SK-N-SH (cell line): ENCODE measurements around the gene CSH2. TPM values are rescaled to one million over a fixed set of nuclear protein-coding genes. Genes with fewer than 3 reads are reported as not detected.

Source experiments
- CTCF ChIA-PET: fragments of 300-600, 350-600 bp; formaldehyde crosslinking; extraction: SDS; loops from one replicate; lab custom pipeline; 2021; lab: Yijun Ruan, JAX
- POLR2A ChIA-PET: fragments of 350-600 bp; sonication (Branson Sonifier 250); formaldehyde crosslinking; extraction: SDS; loops from one replicate; lab custom pipeline; 2020; ENCODE audit warnings: antibody characterized with exemption, inconsistent platforms; lab: Yijun Ruan, JAX
- DNase-seq: peaks from one replicate; pipeline ENCODE4 v3.0.0; 2012
- H2AFZ ChIP-seq: fragments of 200-600 bp; sonication (generic); 2 replicates; pipeline ENCODE4 v1.8.1; 2016; ENCODE audit warnings: antibody characterized with exemption, mild to moderate bottlenecking, low read depth
- H3F3A ChIP-seq: fragments of 200-600 bp; sonication (generic); replicated peaks from 2 replicates; pipeline ENCODE3; 2016; ENCODE audit warnings: antibody characterized with exemption, mild to moderate bottlenecking; ENCODE audit not compliant: insufficient read depth
- H3K27ac ChIP-seq, 2 experiments: fragments of 200-500 bp in 1 of 2; fragments of 200-600 bp in 1 of 2; sonication (Bioruptor generic) in 1 of 2; sonication (generic), shearing (Covaris generic) in 1 of 2; 2 replicates each; pipeline versions ENCODE4 v1.5.1 to v1.6.1; 2014 to 2016; ENCODE audit warnings: low read depth in 2 of 2, inconsistent platforms in 1 of 2, low read length in 1 of 2, mild to moderate bottlenecking in 1 of 2, mixed read lengths in 1 of 2
- H3K27me3 ChIP-seq: fragments of 200-600 bp; sonication (generic), shearing (Covaris generic); 2 replicates; pipeline ENCODE4 v1.6.1; 2016; ENCODE audit warnings: mixed run types; ENCODE audit not compliant: insufficient read depth
- H3K36me3 ChIP-seq, 2 experiments: fragments of 200-500 bp in 1 of 2; fragments of 200-600 bp in 1 of 2; sonication (Bioruptor generic) in 1 of 2; sonication (generic) in 1 of 2; replicated peaks in 1 of 2; 2 replicates each; pipeline versions ENCODE3 to v1.5.1; 2014 to 2016; ENCODE audit warnings: low read length in 1 of 2, mild to moderate bottlenecking in 1 of 2; ENCODE audit not compliant: insufficient read depth in 2 of 2, control insufficient read depth in 1 of 2
- H3K4me1 ChIP-seq, 2 experiments: fragments of 200-500 bp in 1 of 2; fragments of 200-600 bp in 1 of 2; sonication (Bioruptor generic) in 1 of 2; sonication (generic), shearing (Covaris generic) in 1 of 2; 2 replicates each; pipeline versions ENCODE4 v1.5.1 to v1.6.1; 2014 to 2016; ENCODE audit warnings: low read depth in 1 of 2, low read length in 1 of 2, mixed run types in 1 of 2; ENCODE audit not compliant: insufficient read depth in 2 of 2, control insufficient read depth in 1 of 2
- H3K4me2 ChIP-seq: fragments of 200-600 bp; sonication (generic), shearing (Covaris generic); 2 replicates; pipeline ENCODE4 v1.6.1; 2017; ENCODE audit warnings: mixed run types
- H3K4me3 ChIP-seq, 2 experiments: fragments of 200-500 bp in 1 of 2; fragments of 200-600 bp in 1 of 2; sonication (Bioruptor generic) in 1 of 2; sonication (generic), shearing (Covaris generic) in 1 of 2; 2 replicates each; pipeline versions ENCODE4 v1.5.1 to v1.8.1; 2014 to 2016; ENCODE audit warnings: low read depth in 2 of 2, inconsistent platforms in 1 of 2, low read length in 1 of 2, mild to moderate bottlenecking in 1 of 2, mixed read lengths in 1 of 2, moderate library complexity in 1 of 2
- H3K79me2 ChIP-seq: fragments of 200-600 bp; sonication (generic); 2 replicates; pipeline ENCODE4 v1.8.1; 2017; ENCODE audit warnings: mild to moderate bottlenecking; ENCODE audit not compliant: insufficient read depth
- H3K9ac ChIP-seq: fragments of 200-600 bp; sonication (generic); 2 replicates; pipeline ENCODE4 v1.6.1; 2017; ENCODE audit warnings: mixed run types
- H3K9me2 ChIP-seq: fragments of 200-600 bp; sonication (generic); 2 replicates; pipeline ENCODE4 v1.6.1; 2017; ENCODE audit warnings: mixed run types
- H3K9me3 ChIP-seq: fragments of 200-600 bp; sonication (generic); 2 replicates; pipeline ENCODE4 v1.6.1; 2017; ENCODE audit warnings: mixed run types, mild to moderate bottlenecking, moderate library complexity
- H4K20me1 ChIP-seq: fragments of 200-600 bp; sonication (generic); 2 replicates; pipeline ENCODE4 v1.6.1; 2017; ENCODE audit warnings: mild to moderate bottlenecking, mixed run types; ENCODE audit not compliant: insufficient read depth
- CTCF ChIP-seq: fragments of 200-600 bp; sonication (generic); IDR thresholded peaks from 2 replicates; pipeline ENCODE4 v1.6.1; 2017; ENCODE audit warnings: antibody characterized with exemption, mild to moderate bottlenecking, moderate library complexity
- ELF1 ChIP-seq: IDR thresholded peaks from 2 replicates; pipeline ENCODE4 v1.4.0; 2012
- EP300 ChIP-seq, 2 experiments: IDR thresholded peaks; 2 replicates each; pipeline versions ENCODE4 v1.4.0 to v1.6.1; 2012; ENCODE audit warnings: borderline replicate concordance in 1 of 2, low read depth in 1 of 2, low read length in 1 of 2
- EZH2phosphoT487 ChIP-seq: fragments of 200-600 bp; sonication (generic); IDR thresholded peaks from 2 replicates; pipeline ENCODE4 v1.6.1; 2017; ENCODE audit warnings: low read depth, mixed run types, mild to moderate bottlenecking, antibody characterized with exemption, moderate library complexity, borderline replicate concordance
- FOSL2 ChIP-seq: IDR thresholded peaks from 2 replicates; pipeline ENCODE4 v1.4.0; 2012; ENCODE audit warnings: low read depth, mild to moderate bottlenecking, moderate library complexity, borderline replicate concordance
- FOXJ3 ChIP-seq: sonication (generic); formaldehyde crosslinking; IDR thresholded peaks from 2 replicates; pipeline ENCODE4 v1.5.1; 2020; ENCODE audit warnings: mild to moderate bottlenecking, missing genetic modification reagents
- FOXM1 ChIP-seq: IDR thresholded peaks from 2 replicates; pipeline ENCODE4 v1.4.0; 2012; ENCODE audit warnings: low read depth, mild to moderate bottlenecking
- GATA2 ChIP-seq: sonication (generic); formaldehyde crosslinking; IDR thresholded peaks from 2 replicates; pipeline ENCODE4 v1.5.0; 2020; ENCODE audit warnings: mild to moderate bottlenecking, missing genetic modification reagents
- IRF3 ChIP-seq: fragments of 150-350 bp; IDR thresholded peaks from 2 replicates; pipeline ENCODE4 v1.6.1; 2016; ENCODE audit warnings: mild to moderate bottlenecking, low read depth, low read length
- MXI1 ChIP-seq: IDR thresholded peaks from 2 replicates; pipeline ENCODE4 v1.6.1; 2012; ENCODE audit warnings: mild to moderate bottlenecking, low read depth, low read length, improper control_type of control experiment
- NFIC ChIP-seq: IDR thresholded peaks from 2 replicates; pipeline ENCODE4 v1.4.0; 2012; ENCODE audit warnings: borderline replicate concordance
- RAD21 ChIP-seq: IDR thresholded peaks from 2 replicates; pipeline ENCODE4 v1.6.1; 2012; ENCODE audit warnings: mild to moderate bottlenecking, low read length
- RCOR1 ChIP-seq: fragments of 150-350 bp; IDR thresholded peaks from 2 replicates; pipeline ENCODE4 v1.6.1; 2017; ENCODE audit warnings: antibody characterized with exemption, low read length
- REST ChIP-seq: IDR thresholded peaks from 2 replicates; pipeline ENCODE4 v1.6.1; 2012; ENCODE audit warnings: mild to moderate bottlenecking, low read depth, low read length, moderate library complexity
- RFX5 ChIP-seq: IDR thresholded peaks from 2 replicates; pipeline ENCODE4 v1.6.1; 2012; ENCODE audit warnings: mild to moderate bottlenecking, improper control_type of control experiment, low read length
- RXRA ChIP-seq: IDR thresholded peaks from 2 replicates; pipeline ENCODE4 v1.4.0; 2012; ENCODE audit warnings: low read depth, mild to moderate bottlenecking, borderline replicate concordance
- TAF1 ChIP-seq: IDR thresholded peaks from 2 replicates; pipeline ENCODE4 v1.6.1; 2012; ENCODE audit warnings: low read depth, mild to moderate bottlenecking, low read length, moderate library complexity, borderline replicate concordance
- USF1 ChIP-seq: IDR thresholded peaks from 2 replicates; pipeline ENCODE4 v1.4.0; 2012; ENCODE audit warnings: low read depth, borderline replicate concordance
- WGBS: methylation state at CpG from one replicate; pipeline ENCODE4 v1.1.6; 2017; ENCODE audit warnings: low lambda C conversion rate; 5-methylcytosine and 5-hydroxymethylcytosine counted together
- polyA plus RNA-seq, 3 experiments: library from polyadenylated mRNA; depleted of rRNA; stranded (reverse); fragments of >200 nt; gene quantifications; 2 replicates each; pipeline ENCODE4 v1.2.3, GENCODE V29; 2012

Gene CSH2
- polyA plus RNA-seq, 1 of the 3 experiments (the other 2 are of a cell fraction), result not detected

GRCh38 chr17:63845509-63845908 is 28.0 kb downstream of the CSH2 start:
- 6% methylated on average over 1 of the region's 1 CpG for WGBS

More at GRCh38 chr17:63845509-63845908, 28.0 kb downstream of the CSH2 start:
- H4K20me1 ChIP-seq, result no peaks in the 10 kb centered on the region; the same call in 1 of the 2 replicates
- no peaks in the 10 kb centered on the region for H3K9me2 ChIP-seq
- H2AFZ ChIP-seq, result no peak overlapping the region
- H3K9ac ChIP-seq, result no peak overlapping the region
- peaks cover 12% of the 10 kb centered on the region for H3F3A ChIP-seq
- peaks cover 18% of the 10 kb centered on the region for H3K79me2 ChIP-seq
- POLR2A ChIA-PET, result interaction anchor here (9.2 kb wide), 1 partner anchor 16 kb away, joined by 108 read pairs; the partner anchor contains the start of genes FTSJ3 and PSMC5
- H3K9me3 ChIP-seq, result no peaks in the 10 kb centered on the region
- no peaks in the 10 kb centered on the region for H3K27me3 ChIP-seq
- no peak overlapping the region for H3K4me3 ChIP-seq
- no peak overlapping the region for H3K4me2 ChIP-seq
- no peak for DNase-seq
- H3K36me3 ChIP-seq, result no peaks in the 10 kb centered on the region
- peaks cover 8 to 14% of the 10 kb centered on the region in 2 experiments; a peak in 3 of 4 replicates for H3K4me1 ChIP-seq
- CTCF ChIA-PET, result interaction anchor here (1.2 to 3.0 kb wide), 2 partner anchors 10 to 21 kb away, joined by 3 to 24 read pairs; no protein-coding TSS in a partner anchor
- no peak overlapping the region for H3K27ac ChIP-seq
- TF ChIP-seq RFX5 (no peak), USF1 (no peak), CTCF (no peak), EP300 (IDR thresholded peaks at IDR 0.05; ENCODE audit: borderline replicate concordance in 1 of 2, low read depth in 1 of 2, low read length in 1 of 2) (no peak), TAF1 (no peak), MXI1 (no peak), EZH2phosphoT487 (no peak), REST (no peak), RAD21 (no peak), FOXJ3 (CRISPR knock-in tag) (no peak), GATA2 (CRISPR knock-in tag) (no peak), RXRA (no peak), FOXM1 (no peak), ELF1 (no peak), RCOR1 (no peak), FOSL2 (no peak), NFIC (no peak), IRF3 (no peak)
